ENCODE results near the gene BPIFA3.

GRCh38 chr20:33191484-33191883 lies 25.7 kb upstream of the BPIFA3 start:
- TF ChIP-seq CTCF (IDR thresholded peaks at IDR 0.05), result no peak
- TF ChIP-seq EZH2 (IDR thresholded peaks at IDR 0.05), result no peak

All from neural progenitor cell (in vitro differentiated cells).